Fibroblast of pulmonary artery (primary cell): ENCODE data around the gene DGKQ.
A peak's percentile ranks its signal among the peaks of the same experiment; 100 is the strongest.

Source experiments
- DNase-seq: peaks from one replicate; pipeline ENCODE4 v3.0.0-alpha.2; 2010; ENCODE audit warnings: low read depth
- H3K4me3 ChIP-seq: replicated peaks from 2 replicates; pipeline ENCODE4 v1.5.1; 2011; ENCODE audit warnings: low read depth, mild to moderate bottlenecking, control low read depth, low read length, moderate library complexity
- TF ChIP-seq, protein P1 (sequence below): IDR thresholded peaks from 2 replicates; pipeline ENCODE4 v1.5.1; 2011; ENCODE audit warnings: mild to moderate bottlenecking, control low read depth, low read length, inconsistent platforms; ENCODE audit errors: missing control alignments

DGKQ gene

DNA sequence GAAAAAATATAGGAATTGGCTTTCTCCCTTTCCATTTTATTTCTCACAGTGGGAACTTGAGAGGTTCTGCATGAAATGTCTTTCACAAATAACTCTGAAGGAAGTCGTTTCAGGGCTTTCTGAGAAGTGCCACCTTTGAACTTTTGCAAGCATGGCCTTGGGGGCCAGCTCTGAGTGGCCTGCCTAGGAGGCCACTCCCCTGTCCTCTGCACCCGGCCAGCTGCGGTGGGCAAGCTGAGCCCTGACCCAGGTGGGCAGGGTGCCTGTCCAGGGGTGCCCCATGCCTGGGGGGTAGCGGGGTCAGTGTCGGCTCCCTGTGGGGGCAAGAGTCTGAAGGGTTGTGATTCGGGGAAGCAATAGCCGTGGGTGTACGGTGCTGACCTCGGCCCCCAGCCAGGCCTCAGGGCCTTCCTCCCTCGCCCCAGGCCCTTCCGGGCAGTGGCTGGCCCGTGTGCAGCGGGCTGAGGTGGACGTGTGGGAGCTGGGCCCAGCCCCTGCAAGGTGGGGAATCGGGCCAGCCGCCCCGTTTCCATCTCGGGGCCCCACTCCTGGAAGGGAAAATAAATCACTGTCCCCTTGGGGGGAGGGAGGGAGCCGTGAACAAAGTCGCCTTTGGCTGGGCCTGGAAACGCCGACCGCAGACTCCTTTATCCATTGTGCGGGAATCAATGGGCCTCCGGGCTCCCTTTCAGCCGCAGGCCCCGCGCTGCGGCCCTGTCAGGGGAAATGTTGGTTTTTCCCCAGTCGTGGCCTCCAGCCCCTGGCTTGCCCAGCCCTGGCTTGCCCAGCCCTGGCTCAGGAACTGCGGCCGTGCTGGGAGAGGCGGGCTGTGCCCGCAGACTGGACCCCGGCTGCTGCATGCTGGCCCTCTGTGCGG, 41.2 kb upstream of the DGKQ start:
- DNase-seq, result no peak
- TF ChIP-seq, protein P1, sequence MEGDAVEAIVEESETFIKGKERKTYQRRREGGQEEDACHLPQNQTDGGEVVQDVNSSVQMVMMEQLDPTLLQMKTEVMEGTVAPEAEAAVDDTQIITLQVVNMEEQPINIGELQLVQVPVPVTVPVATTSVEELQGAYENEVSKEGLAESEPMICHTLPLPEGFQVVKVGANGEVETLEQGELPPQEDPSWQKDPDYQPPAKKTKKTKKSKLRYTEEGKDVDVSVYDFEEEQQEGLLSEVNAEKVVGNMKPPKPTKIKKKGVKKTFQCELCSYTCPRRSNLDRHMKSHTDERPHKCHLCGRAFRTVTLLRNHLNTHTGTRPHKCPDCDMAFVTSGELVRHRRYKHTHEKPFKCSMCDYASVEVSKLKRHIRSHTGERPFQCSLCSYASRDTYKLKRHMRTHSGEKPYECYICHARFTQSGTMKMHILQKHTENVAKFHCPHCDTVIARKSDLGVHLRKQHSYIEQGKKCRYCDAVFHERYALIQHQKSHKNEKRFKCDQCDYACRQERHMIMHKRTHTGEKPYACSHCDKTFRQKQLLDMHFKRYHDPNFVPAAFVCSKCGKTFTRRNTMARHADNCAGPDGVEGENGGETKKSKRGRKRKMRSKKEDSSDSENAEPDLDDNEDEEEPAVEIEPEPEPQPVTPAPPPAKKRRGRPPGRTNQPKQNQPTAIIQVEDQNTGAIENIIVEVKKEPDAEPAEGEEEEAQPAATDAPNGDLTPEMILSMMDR, result no peak
- no peak overlapping the region for H3K4me3 ChIP-seq

DNA sequence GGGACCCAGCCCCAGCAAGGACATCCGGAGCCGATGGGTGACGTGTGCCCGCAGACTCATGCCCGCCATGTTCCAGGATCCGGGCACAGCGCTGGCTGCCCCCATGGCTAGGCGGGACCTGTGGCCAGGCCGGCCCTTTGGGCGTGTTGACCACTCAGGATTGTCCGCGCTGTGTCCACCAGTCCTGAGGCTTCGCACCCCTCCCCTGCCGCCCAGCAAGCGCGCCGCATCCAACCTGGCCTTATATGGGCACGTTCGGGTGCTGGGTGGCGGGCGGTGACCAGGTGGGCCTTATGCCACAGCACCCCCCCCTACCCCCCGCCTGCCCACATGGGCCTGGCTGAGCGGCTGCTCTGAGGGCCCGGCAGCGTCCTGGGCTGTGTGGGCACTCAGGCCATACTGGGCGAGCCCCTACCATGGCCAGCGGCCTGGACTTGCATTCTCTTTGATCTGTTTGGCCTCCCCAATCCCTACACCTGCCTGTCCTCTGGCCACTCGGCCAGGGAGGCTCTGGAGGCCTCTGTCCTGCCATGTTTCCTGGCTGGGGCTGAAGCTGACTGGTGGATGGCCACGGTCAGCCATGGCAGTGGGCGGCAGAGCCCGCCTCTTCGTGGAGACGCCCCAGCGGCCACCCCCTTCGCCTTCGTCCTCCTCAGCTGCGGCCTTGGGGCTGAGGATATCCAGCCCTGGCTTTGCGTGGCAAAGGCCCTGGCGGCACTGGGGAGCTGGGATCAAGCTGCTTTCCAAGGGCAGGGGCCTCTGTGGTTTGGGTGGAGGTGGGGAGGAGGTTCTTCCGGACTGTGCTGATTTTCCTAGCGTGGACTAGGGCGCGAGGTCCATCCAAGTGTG, 40.1 kb upstream of the DGKQ start:
- TF ChIP-seq, protein P1, result no peak
- no peak overlapping the region for H3K4me3 ChIP-seq

DNA sequence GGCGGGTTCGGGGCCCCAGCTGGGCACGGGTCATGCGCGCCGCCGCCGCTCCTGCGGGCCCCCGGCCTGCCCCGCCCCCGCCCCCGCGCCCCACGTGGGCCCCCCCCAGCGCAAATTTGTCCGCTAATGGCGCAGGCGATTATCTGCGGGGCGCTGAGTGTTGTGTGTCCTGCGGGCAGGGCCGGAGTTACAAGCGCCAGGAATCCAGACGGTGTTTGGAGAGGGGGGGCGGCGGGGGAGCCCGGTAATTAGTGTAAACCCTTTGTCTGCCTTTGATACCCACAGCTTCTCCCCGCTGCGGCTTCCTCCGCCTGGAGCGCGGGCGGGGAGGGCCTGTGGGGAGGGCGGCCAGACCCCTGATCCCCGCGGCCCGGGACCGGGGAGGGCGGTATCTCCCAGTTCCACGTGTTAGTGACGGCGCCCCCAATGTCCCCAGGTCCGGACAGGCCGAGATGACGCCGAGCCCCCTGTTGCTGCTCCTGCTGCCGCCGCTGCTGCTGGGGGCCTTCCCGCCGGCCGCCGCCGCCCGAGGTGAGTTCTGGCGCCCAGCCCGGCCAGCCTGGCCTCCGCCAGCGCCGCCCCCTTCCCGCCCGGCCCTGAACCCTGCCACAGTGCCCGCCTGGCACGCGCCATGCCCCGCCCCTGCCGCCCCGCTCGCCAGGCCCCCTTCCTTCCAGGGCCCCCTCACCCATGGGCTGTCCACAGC, 38.8 kb upstream of the DGKQ start:
- TF ChIP-seq, protein P1, result no peak
- H3K4me3 ChIP-seq, result peak overlapping the region; percentile 53

More for the DNA sequence above, 40.1 kb upstream of the DGKQ start:
- no peak for DNase-seq

DNA sequence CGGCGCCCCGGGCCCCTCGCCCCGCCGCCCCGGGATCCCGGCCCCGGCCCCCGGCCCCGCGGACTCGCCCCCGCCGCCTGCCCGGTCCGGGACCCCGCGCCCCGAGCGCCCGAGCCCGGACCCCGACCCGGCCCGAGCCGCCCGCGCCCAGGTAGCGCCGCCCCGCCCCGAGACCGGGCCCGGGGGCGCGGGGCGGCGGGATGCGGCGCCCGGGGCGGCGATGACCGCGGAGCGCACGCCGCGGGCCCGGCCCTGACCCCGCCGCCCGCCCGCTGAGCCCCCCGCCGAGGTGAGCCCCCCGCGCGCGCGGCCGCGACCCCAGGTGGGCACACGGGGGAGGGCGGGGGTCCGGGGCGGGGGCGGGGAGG, 38.3 kb upstream of the DGKQ start:
- TF ChIP-seq, protein P1, result no peak
- no peak for DNase-seq
- H3K4me3 ChIP-seq, result peak overlapping the region; percentile 53

More for the DNA sequence above, 38.8 kb upstream of the DGKQ start:
- no peak for DNase-seq

DNA sequence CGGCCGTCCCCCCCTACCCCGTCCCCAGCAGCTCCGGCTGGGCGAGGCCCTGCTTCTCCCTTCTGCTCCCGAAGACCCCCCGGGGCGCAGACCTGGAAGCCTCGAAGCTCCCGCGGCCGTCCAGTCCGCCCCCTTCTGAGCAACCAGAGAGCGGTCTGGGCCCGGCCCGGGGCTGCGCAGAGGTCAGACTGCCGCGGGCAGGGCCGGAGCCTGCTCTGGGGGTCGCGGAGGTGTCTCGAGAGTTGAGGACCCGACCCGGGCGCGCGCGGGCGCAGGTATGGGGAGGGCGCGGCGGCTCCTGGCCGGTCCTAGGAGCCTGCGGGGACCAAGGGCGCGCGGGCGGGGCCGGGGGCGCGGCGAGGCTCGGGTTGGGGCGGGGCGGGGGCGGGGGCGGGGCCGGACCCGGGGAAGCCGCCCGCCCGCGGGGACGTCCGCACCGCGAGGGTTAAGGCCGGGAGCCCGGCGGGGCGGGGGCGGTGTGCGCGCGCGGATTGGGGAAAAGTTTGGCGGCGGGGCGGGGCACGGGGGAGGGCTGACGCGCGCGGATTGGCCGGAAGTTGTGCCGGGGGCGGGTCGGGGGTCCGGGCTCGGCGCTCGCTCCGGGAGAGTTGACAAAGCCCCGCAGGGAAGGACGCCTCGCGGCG, 37.8 kb upstream of the DGKQ start, which contains the start of gene FGFRL1:
FGFRL1 (plus strand) TSS at position 605 of the 644 bp plus-strand sequence. CDS start 860 bp downstream, outside the sequence.
- DNase-seq, result peak; percentile 87
- peak within 1 kb of the TSS; percentile 53 for H3K4me3 ChIP-seq
- TF ChIP-seq, protein P1, result no peak

DNA sequence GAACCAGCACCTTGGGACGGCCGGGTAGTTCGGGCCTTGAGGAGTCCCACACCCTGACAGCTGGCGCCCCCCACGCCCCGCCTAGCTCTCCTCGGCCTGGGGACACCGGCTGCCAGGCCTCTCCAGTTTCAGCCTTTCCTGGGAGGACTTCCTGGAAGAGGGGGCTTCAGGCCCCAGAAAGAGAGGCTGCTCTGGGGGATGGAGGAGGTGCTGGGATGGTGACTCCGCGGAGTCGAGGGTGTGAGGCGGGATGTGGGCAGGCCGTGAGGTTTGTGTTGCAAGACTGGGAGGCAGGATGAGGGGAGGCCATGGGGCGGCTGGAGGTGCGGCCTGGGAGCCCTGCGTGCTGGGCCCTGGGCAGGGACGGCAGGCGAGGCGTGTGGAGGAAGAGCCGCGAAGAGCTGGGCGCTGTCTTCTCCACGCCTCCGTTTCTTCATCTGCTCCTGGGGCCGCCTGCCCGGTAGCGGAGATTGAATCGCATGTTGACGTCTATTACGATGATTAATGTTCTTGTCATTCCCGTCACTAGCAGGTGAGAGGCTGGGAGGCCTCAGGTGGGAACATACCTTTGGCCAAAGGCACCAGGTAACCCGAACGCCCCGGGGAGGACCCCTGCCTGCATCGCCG, 37.1 kb upstream of the DGKQ start:
- DNase-seq, result peak; percentile 85
- TF ChIP-seq, protein P1, result no peak
- peak overlapping the region; percentile 49 for H3K4me3 ChIP-seq
